Tibial nerve (tissue), 4 donors: Measurements from ENCODE around the gene OR8B12. TPM values are rescaled to one million over a fixed set of nuclear protein-coding genes. Genes with fewer than 3 reads are reported as not detected.

Experiments used
- DNase-seq, 2 donors: peaks; one replicate each; pipeline ENCODE4 v3.0.0-alpha.2; 2019; ENCODE audit warnings: low spot score in 2 of 2
- H3K27ac ChIP-seq, 4 donors: fragments of 200-600 bp; sonication (generic) in 3 of 4; one replicate each; pipeline ENCODE4 v1.5.1; 2017 to 2019; ENCODE audit warnings: mild to moderate bottlenecking in 1 of 4
- H3K27me3 ChIP-seq, 2 donors: fragments of 200-600 bp; sonication (generic) in 1 of 2; one replicate each; pipeline versions ENCODE4 v1.5.1 to v1.6.0; 2017 to 2019
- H3K36me3 ChIP-seq, 3 donors: fragments of 200-600 bp; sonication (generic); one replicate each; pipeline ENCODE4 v1.5.1; 2018 to 2019
- H3K4me1 ChIP-seq, 4 donors: fragments of 200-600 bp; sonication (generic) in 3 of 4; one replicate each; pipeline ENCODE4 v1.5.1; 2017 to 2019
- H3K4me3 ChIP-seq, 4 donors: fragments of 200-600 bp; sonication (generic) in 3 of 4; one replicate each; pipeline ENCODE4 v1.5.1; 2017 to 2019; ENCODE audit warnings: mild to moderate bottlenecking in 1 of 4, moderate library complexity in 1 of 4
- H3K9me3 ChIP-seq, 4 donors: fragments of 200-600 bp; sonication (generic) in 3 of 4; one replicate each; pipeline ENCODE4 v1.5.1; 2017 to 2019
- EP300 ChIP-seq, 2 donors: sonication (generic); formaldehyde crosslinking; IDR thresholded peaks; one replicate each; pipeline ENCODE4 v1.6.1; 2017; ENCODE audit warnings: antibody characterized with exemption in 2 of 2, mild to moderate bottlenecking in 1 of 2
- POLR2A ChIP-seq, 2 donors: fragments of 450-650 bp; IDR thresholded peaks; one replicate each; pipeline ENCODE4 v1.6.1; 2017; ENCODE audit warnings: antibody characterized with exemption in 2 of 2, mild to moderate bottlenecking in 2 of 2, moderate library complexity in 2 of 2
- WGBS, 2 donors: methylation state at CpG; one replicate each; pipeline ENCODE4 v1.1.5; 2018; 5-methylcytosine and 5-hydroxymethylcytosine counted together
- total RNA-seq, 4 donors: library from RNA; depleted of rRNA; stranded (reverse); fragments of >200 nt; gene quantifications; one replicate each; pipeline ENCODE4 v1.1.0, GENCODE V29; 2016
- TF ChIP-seq, protein P1 (sequence below), 5 experiments: fragments of 200-600 bp in 3 of 5; fragments of 450-650 bp in 2 of 5; sonication (generic) in 3 of 5; IDR thresholded peaks; one replicate each; pipeline ENCODE4 v1.5.1; 2016 to 2019; ENCODE audit warnings: antibody characterized with exemption in 5 of 5, mild to moderate bottlenecking in 3 of 5, moderate library complexity in 2 of 5

OR8B12 gene
- not detected for total RNA-seq

GRCh38 chr11:124543554-124543953 lies at the start of gene OR8B12:
Gene OR8B12 (minus strand): TSS chr11:124543654. CDS start chr11:124543654, 0 bp downstream.
- Histone ChIP-seq H3K4me1 (no peaks in the 10 kb centered on the region), H3K4me3 (no peak within 1 kb of the TSS), H3K27ac (no peak within 1 kb of the TSS), H3K9me3 (no peaks in the 10 kb centered on the region), H3K27me3 (no peaks in the 10 kb centered on the region), H3K36me3 (no peaks in the 10 kb centered on the region)
- DNase-seq, result no peak
- TF ChIP-seq POLR2A (IDR thresholded peaks at IDR 0.05), result no peak
- TF ChIP-seq, protein P1, sequence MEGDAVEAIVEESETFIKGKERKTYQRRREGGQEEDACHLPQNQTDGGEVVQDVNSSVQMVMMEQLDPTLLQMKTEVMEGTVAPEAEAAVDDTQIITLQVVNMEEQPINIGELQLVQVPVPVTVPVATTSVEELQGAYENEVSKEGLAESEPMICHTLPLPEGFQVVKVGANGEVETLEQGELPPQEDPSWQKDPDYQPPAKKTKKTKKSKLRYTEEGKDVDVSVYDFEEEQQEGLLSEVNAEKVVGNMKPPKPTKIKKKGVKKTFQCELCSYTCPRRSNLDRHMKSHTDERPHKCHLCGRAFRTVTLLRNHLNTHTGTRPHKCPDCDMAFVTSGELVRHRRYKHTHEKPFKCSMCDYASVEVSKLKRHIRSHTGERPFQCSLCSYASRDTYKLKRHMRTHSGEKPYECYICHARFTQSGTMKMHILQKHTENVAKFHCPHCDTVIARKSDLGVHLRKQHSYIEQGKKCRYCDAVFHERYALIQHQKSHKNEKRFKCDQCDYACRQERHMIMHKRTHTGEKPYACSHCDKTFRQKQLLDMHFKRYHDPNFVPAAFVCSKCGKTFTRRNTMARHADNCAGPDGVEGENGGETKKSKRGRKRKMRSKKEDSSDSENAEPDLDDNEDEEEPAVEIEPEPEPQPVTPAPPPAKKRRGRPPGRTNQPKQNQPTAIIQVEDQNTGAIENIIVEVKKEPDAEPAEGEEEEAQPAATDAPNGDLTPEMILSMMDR (IDR thresholded peaks at IDR 0.05), result no peak
- 86 to 87% methylated on average over 5 of the region's 5 CpGs for WGBS, 2 donors

DNA sequence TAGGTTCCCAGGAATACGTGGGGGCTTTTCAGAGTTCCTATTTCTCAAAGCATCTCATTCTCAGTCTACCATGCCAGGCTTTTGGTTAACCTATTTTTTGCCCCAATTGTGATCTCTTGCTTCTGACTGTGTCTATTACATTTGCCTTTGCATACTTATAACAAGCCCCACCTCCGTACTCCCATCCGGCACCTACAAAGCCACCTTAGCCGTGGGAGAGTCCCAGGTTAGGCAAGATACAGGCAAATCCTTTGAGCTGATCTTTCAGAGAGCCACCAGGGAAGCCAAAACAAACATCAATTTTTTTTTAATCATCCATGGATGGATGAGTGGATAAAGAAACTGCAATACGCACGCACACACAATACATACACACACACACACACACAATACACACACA lies 49.2 kb upstream of the OR8B12 start:
- Histone ChIP-seq H3K4me3 (no peak overlapping the region), H3K4me1 (no peaks in the 10 kb centered on the region), H3K36me3 (no peaks in the 10 kb centered on the region), H3K27me3 (no peaks in the 10 kb centered on the region), H3K27ac (no peak overlapping the region), H3K9me3 (no peaks in the 10 kb centered on the region)
- TF ChIP-seq EP300 (IDR thresholded peaks at IDR 0.05), result no peak
- TF ChIP-seq POLR2A (IDR thresholded peaks at IDR 0.05), result no peak
- TF ChIP-seq, protein P1 (IDR thresholded peaks at IDR 0.05), result no peak
- 82 to 91% methylated on average over 6 of the region's 6 CpGs for WGBS, 2 donors
- DNase-seq, result no peak

- Histone ChIP-seq H3K27me3 (no peaks in the 10 kb centered on the region), H3K4me3 (no peak overlapping the region), H3K27ac (no peak overlapping the region), H3K36me3 (no peaks in the 10 kb centered on the region), H3K9me3 (no peaks in the 10 kb centered on the region), H3K4me1 (no peaks in the 10 kb centered on the region)
- no peak for DNase-seq
- WGBS, 2 donors, result 83 to 88% methylated on average over 2 of the region's 2 CpGs
- no peak for TF ChIP-seq POLR2A (IDR thresholded peaks at IDR 0.05)
- TF ChIP-seq, protein P1 (IDR thresholded peaks at IDR 0.05), result no peak
- no peak for TF ChIP-seq EP300 (IDR thresholded peaks at IDR 0.05)
These were observed 48.0 kb upstream of the OR8B12 start for GRCh38 chr11:124591430-124591829.

GRCh38 chr11:124586238-124586860 lies 42.9 kb upstream of the OR8B12 start:
- DNase-seq, result peak; percentile 43 to 68
- no peaks in the 10 kb centered on the region for H3K9me3 ChIP-seq
- no peaks in the 10 kb centered on the region for H3K36me3 ChIP-seq
- H3K27me3 ChIP-seq, result no peaks in the 10 kb centered on the region
- TF ChIP-seq, protein P1 (IDR thresholded peaks at IDR 0.05), result peak; percentile 42 to 58 (median 55)
- TF ChIP-seq POLR2A (IDR thresholded peaks at IDR 0.05), result no peak
- TF ChIP-seq EP300 (IDR thresholded peaks at IDR 0.05), result no peak
- H3K27ac ChIP-seq, result no peak overlapping the region
- H3K4me3 ChIP-seq, result no peak overlapping the region
- 47 to 54% methylated on average over 3 of the region's 3 CpGs for WGBS, 2 donors
- no peaks in the 10 kb centered on the region for H3K4me1 ChIP-seq

DNA sequence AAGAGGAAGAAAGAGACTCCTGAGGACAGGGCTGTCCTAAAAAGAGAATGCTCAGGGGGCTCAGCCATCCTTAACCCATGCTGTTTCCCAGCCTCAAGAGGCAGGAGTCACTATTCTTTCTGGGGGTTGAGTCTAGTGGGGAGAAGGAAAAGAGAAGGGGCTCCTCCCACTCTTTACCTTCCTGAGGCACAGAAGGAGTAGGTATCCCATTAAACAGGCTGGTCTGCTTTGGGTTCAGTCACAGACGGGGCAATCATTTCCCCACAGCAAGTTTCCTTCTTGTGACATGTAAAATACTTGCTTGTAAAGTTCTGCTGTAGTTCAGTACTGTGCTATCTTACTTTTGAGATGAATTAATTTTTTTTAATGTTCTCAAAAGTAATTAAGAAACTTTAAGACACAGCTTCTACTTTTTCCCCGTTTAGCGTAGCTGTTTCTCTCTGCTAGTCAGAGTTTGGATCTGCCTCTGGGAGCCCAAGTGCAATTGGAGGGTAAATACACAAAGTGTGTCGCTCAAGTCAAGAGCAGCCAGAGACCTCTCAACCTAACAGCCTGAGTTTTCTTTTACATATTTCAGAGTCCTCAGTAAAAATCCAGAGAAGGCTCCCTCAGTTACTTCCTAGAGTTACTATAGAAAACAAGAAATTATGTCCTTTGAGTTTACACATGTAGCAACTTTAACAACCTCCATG lies 41.4 kb upstream of the OR8B12 start:
- no peaks in the 10 kb centered on the region for H3K36me3 ChIP-seq
- no peaks in the 10 kb centered on the region for H3K9me3 ChIP-seq
- no peaks in the 10 kb centered on the region for H3K27me3 ChIP-seq
- no peak for TF ChIP-seq POLR2A (IDR thresholded peaks at IDR 0.05)
- TF ChIP-seq EP300 (IDR thresholded peaks at IDR 0.05), result no peak
- TF ChIP-seq, protein P1 (IDR thresholded peaks at IDR 0.05), result no peak
- no peak overlapping the region for H3K4me3 ChIP-seq
- no peak overlapping the region for H3K27ac ChIP-seq
- DNase-seq, result no peak
- WGBS, 2 donors, result 61 to 62% methylated on average over 3 to 4 of the region's 4 CpGs
- H3K4me1 ChIP-seq, result no peaks in the 10 kb centered on the region
